ENCODE measurements around the gene ANKLE1. TPM values are rescaled to one million over a fixed set of nuclear protein-coding genes. Genes with fewer than 3 reads are reported as not detected.

The ANKLE1 gene
- total RNA-seq, 1 experiment from 2014 or later, result 16.5 TPM

- DNase-seq, result no peak
- Histone ChIP-seq H3K23ac (ENCODE audit: insufficient read length, low read depth, low read length) (no peak overlapping the region), H2BK20ac (ENCODE audit: low read depth, low read length, poor library complexity, severe bottlenecking) (no peak overlapping the region), H4K20me1 (ENCODE audit: control insufficient read depth, insufficient read depth, insufficient read length) (no peaks in the 10 kb centered on the region), H3K14ac (ENCODE audit: insufficient read depth, low read length) (no peak overlapping the region), H3T11ph (ENCODE audit: low read length) (no peak overlapping the region), H2BK15ac (ENCODE audit: low read depth, low read length) (no peak overlapping the region), H3K79me2 (ENCODE audit: insufficient read depth, low read length) (peaks cover 12% of the 10 kb centered on the region), H4K91ac (ENCODE audit: insufficient read length, low read depth, low read length) (no peak overlapping the region), H2BK5ac (ENCODE audit: insufficient read length, low read length) (no peak overlapping the region), H3K9me3 (ENCODE audit: control insufficient read depth, low read depth, low read length) (no peaks in the 10 kb centered on the region), H3K9ac (ENCODE audit: extremely low read depth, insufficient read length, low read length) (no peak overlapping the region), H3K4ac (ENCODE audit: low read depth, low read length) (no peak overlapping the region), H3K56ac (ENCODE audit: insufficient read length, low read depth, low read length) (no peak overlapping the region), H2BK120ac (ENCODE audit: low read depth, low read length, poor library complexity, severe bottlenecking) (no peak overlapping the region), H2BK12ac (ENCODE audit: insufficient read length, low read depth, low read length) (no peak overlapping the region), H3K27ac (ENCODE audit: insufficient read length, low read depth, low read length) (no peak overlapping the region), H3K4me2 (ENCODE audit: insufficient read depth, insufficient read length, low read length) (no peak overlapping the region), H3K27me3 (ENCODE audit: insufficient read depth, low read length) (no peaks in the 10 kb centered on the region), H2AK5ac (ENCODE audit: insufficient read length, low read length) (no peak overlapping the region), H3K79me1 (ENCODE audit: insufficient read depth, low read depth, low read length, poor library complexity, severe bottlenecking) (peaks cover 6% of the 10 kb centered on the region), H3K4me1 (ENCODE audit: insufficient read depth, low read length) (no peaks in the 10 kb centered on the region), H4K8ac (replicated peaks; ENCODE audit: insufficient read length, low read depth, low read length) (no peak overlapping the region), H3K23me2 (ENCODE audit: insufficient read length, low read depth, low read length, poor library complexity, severe bottlenecking) (peaks cover 6% of the 10 kb centered on the region), H2AFZ (ENCODE audit: low read length) (no peak overlapping the region), H4K5ac (ENCODE audit: insufficient read length, low read depth, low read length) (no peak overlapping the region), H3K18ac (ENCODE audit: insufficient read length, low read depth, low read length) (no peak overlapping the region)
- peaks cover 16 to 60% (median 48%) of the 10 kb centered on the region in 3 experiments; a peak in 6 of 7 replicates for H3K36me3 Mint-ChIP-seq (ENCODE audit: insufficient read depth in 1 of 3, low read depth in 3 of 3)
- peaks cover 26 to 27% of the 10 kb centered on the region in 2 experiments for H3K4me1 Mint-ChIP-seq
- TF ChIP-seq CTCF (conservative IDR thresholded peaks at IDR 0.05), result no peak
- H3K4me3 Mint-ChIP-seq, result peak overlapping the region; percentile 31 to 67; a peak in 4 of 5 replicates
- WGBS (ENCODE audit: extremely low coverage, insufficient read length, low lambda C conversion rate), result no CpG with 5 or more reads among the region's 18 CpGs
- peak overlapping the region in 1 of 3 experiments; percentile 68; a peak in 2 of 7 replicates for H3K27ac Mint-ChIP-seq
- no peaks in the 10 kb centered on the region for H3K9me3 Mint-ChIP-seq
- H3K27me3 Mint-ChIP-seq (ENCODE audit: low read depth), result no peaks in the 10 kb centered on the region
Observed at GRCh38 chr19:17236811-17237543, 44.7 kb upstream of the ANKLE1 start.

Measured in H9 (cell line).